GM12891 (cell line): ENCODE measurements around the gene MSTO1.
"Not testable (repeated sequence)": the region's sequence is repeated elsewhere in the genome, so short reads cannot be mapped to it uniquely, and the experiment has no call there.

ENCODE experiments used
- PAX5 ChIP-seq: IDR thresholded peaks from 2 replicates; pipeline ENCODE4 v1.6.1; 2011; ENCODE audit warnings: low read length, moderate library complexity, mild to moderate bottlenecking; ENCODE audit not compliant: insufficient read depth, severe bottlenecking
- POLR2A ChIP-seq: IDR thresholded peaks from 2 replicates; pipeline ENCODE4 v1.6.1; 2011; ENCODE audit warnings: low read depth, low read length, control low read depth
- POLR2AphosphoS5 ChIP-seq: IDR thresholded peaks from 2 replicates; pipeline ENCODE4 v1.6.1; 2011; ENCODE audit warnings: low read depth, low read length, control low read depth
- SPI1 ChIP-seq: IDR thresholded peaks from 2 replicates; pipeline ENCODE4 v1.6.1; 2011; ENCODE audit warnings: low read depth, low read length, control low read depth
- TAF1 ChIP-seq: IDR thresholded peaks from 2 replicates; pipeline ENCODE4 v1.6.1; 2011; ENCODE audit warnings: low read depth, low read length, control low read depth

- not testable (repeated sequence) for TF ChIP-seq POLR2A, TAF1, POLR2AphosphoS5, SPI1, PAX5
Measured at GRCh38 chr1:155590516-155591247, 19.3 kb upstream of the MSTO1 start.
